Rectal smooth muscle tissue (tissue), 1 donor: ENCODE results near the gene VRK3.
"Not testable (repeated sequence)": the region's sequence is repeated elsewhere in the genome, so short reads cannot be mapped to it uniquely, and the experiment has no call there.

Experiments used
- H3K27ac ChIP-seq: one replicate; pipeline ENCODE4 v1.7.0; 2013; ENCODE audit warnings: low read depth, low read length, inconsistent platforms
- H3K27me3 ChIP-seq: one replicate; pipeline ENCODE4 v1.7.0; 2013; ENCODE audit warnings: low read length; ENCODE audit not compliant: control insufficient read depth, insufficient read depth
- H3K36me3 ChIP-seq: one replicate; pipeline ENCODE4 v1.7.0; 2013; ENCODE audit warnings: low read length; ENCODE audit not compliant: control insufficient read depth, insufficient read depth
- H3K4me1 ChIP-seq: one replicate; pipeline ENCODE4 v1.7.0; 2013; ENCODE audit warnings: low read length; ENCODE audit not compliant: control insufficient read depth, insufficient read depth
- H3K4me3 ChIP-seq: one replicate; pipeline ENCODE4 v1.7.0; 2013; ENCODE audit warnings: low read length
- H3K9ac ChIP-seq: one replicate; pipeline ENCODE4 v1.7.0; 2013; ENCODE audit warnings: low read length

The VRK3 gene

GRCh38 chr19:49959892-49960291, 65.3 kb downstream of the VRK3 start:
- not testable (repeated sequence) for H3K4me1 ChIP-seq, H3K36me3 ChIP-seq, H3K27ac ChIP-seq, H3K9ac ChIP-seq, H3K27me3 ChIP-seq, H3K4me3 ChIP-seq

GRCh38 chr19:49958596-49958995, 66.6 kb downstream of the VRK3 start:
- not testable (repeated sequence) for H3K9ac ChIP-seq, H3K4me1 ChIP-seq, H3K4me3 ChIP-seq, H3K27me3 ChIP-seq, H3K27ac ChIP-seq, H3K36me3 ChIP-seq

- not testable (repeated sequence) for H3K4me3 ChIP-seq, H3K36me3 ChIP-seq, H3K4me1 ChIP-seq, H3K9ac ChIP-seq, H3K27ac ChIP-seq, H3K27me3 ChIP-seq
These were observed 67.0 kb downstream of the VRK3 start for GRCh38 chr19:49958144-49958543.

DNA sequence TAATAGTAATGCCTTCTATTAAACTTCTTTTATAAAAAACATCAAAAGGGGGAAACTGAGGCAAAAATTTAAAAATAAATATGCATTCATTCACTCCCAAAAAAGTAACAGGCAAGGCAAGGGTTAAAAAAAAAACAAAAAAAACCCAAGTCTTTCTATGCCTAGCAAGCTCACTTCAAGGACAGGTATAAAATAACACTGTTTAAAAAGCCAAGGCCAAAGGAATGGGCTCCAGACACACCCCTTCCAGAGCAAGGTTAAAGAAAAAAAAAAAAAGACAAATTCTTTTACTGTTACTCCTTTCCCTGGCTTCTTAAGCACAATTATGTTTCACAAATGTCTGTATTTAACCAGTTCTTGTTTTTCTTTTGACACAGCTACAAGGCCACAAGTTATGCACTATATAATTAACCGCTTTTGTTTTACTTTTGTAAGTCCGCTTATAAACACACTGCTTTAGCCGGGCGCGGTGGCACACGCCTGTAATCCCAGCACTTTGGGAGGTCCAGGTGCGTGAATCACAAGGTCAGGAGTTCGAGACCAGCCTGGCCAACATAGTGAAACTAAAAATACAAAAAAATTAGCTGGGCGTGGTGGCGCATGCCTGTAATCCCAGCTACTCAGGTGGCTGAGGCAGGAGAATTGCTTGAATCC, 67.8 kb downstream of the VRK3 start:
- no peak overlapping the region for H3K4me3 ChIP-seq
- H3K9ac ChIP-seq = no peak overlapping the region
- no peaks in the 10 kb centered on the region for H3K4me1 ChIP-seq
- no peak overlapping the region for H3K27ac ChIP-seq
- no peaks in the 10 kb centered on the region for H3K27me3 ChIP-seq
- H3K36me3 ChIP-seq = no peaks in the 10 kb centered on the region

- no peaks in the 10 kb centered on the region for H3K36me3 ChIP-seq
- no peak overlapping the region for H3K4me3 ChIP-seq
- no peaks in the 10 kb centered on the region for H3K4me1 ChIP-seq
- no peak overlapping the region for H3K27ac ChIP-seq
- H3K27me3 ChIP-seq = no peaks in the 10 kb centered on the region
- no peak overlapping the region for H3K9ac ChIP-seq
These were observed 69.1 kb downstream of the VRK3 start for GRCh38 chr19:49956115-49956495.

GRCh38 chr19:49954933-49955332, 70.2 kb downstream of the VRK3 start:
- H3K27ac ChIP-seq = no peak overlapping the region

GRCh38 chr19:49954092-49954829, 70.9 kb downstream of the VRK3 start:
- Histone ChIP-seq H3K4me3 (no peak overlapping the region), H3K27ac (peak overlapping the region; percentile 8), H3K4me1 (no peaks in the 10 kb centered on the region), H3K27me3 (no peaks in the 10 kb centered on the region), H3K36me3 (no peaks in the 10 kb centered on the region), H3K9ac (no peak overlapping the region)

More at GRCh38 chr19:49954933-49955332, 70.2 kb downstream of the VRK3 start:
- H3K9ac ChIP-seq = no peak overlapping the region
- H3K4me3 ChIP-seq = no peak overlapping the region
- H3K36me3 ChIP-seq = no peaks in the 10 kb centered on the region
- H3K4me1 ChIP-seq = no peaks in the 10 kb centered on the region
- no peaks in the 10 kb centered on the region for H3K27me3 ChIP-seq

GRCh38 chr19:49953416-49953815, 71.8 kb downstream of the VRK3 start:
- H3K4me3 ChIP-seq = no peak overlapping the region
- no peak overlapping the region for H3K9ac ChIP-seq
- no peaks in the 10 kb centered on the region for H3K36me3 ChIP-seq
- H3K27ac ChIP-seq = no peak overlapping the region
- no peaks in the 10 kb centered on the region for H3K4me1 ChIP-seq
- H3K27me3 ChIP-seq = no peaks in the 10 kb centered on the region

- no peaks in the 10 kb centered on the region for H3K4me1 ChIP-seq
- H3K4me3 ChIP-seq = no peak overlapping the region
- no peaks in the 10 kb centered on the region for H3K27me3 ChIP-seq
- no peaks in the 10 kb centered on the region for H3K36me3 ChIP-seq
- H3K9ac ChIP-seq = no peak overlapping the region
- no peak overlapping the region for H3K27ac ChIP-seq
These were observed 72.3 kb downstream of the VRK3 start for GRCh38 chr19:49952906-49953305.

- no peak overlapping the region for H3K4me3 ChIP-seq
- H3K27ac ChIP-seq = no peak overlapping the region
- no peaks in the 10 kb centered on the region for H3K27me3 ChIP-seq
- H3K9ac ChIP-seq = no peak overlapping the region
- H3K4me1 ChIP-seq = no peaks in the 10 kb centered on the region
- no peaks in the 10 kb centered on the region for H3K36me3 ChIP-seq
These were observed 72.7 kb downstream of the VRK3 start for GRCh38 chr19:49952479-49952836.

- Histone ChIP-seq H3K27me3 (no peaks in the 10 kb centered on the region), H3K9ac (no peak overlapping the region), H3K36me3 (no peaks in the 10 kb centered on the region), H3K4me3 (no peak overlapping the region), H3K4me1 (no peaks in the 10 kb centered on the region), H3K27ac (no peak overlapping the region)
These were observed 73.2 kb downstream of the VRK3 start for GRCh38 chr19:49951806-49952478.

DNA sequence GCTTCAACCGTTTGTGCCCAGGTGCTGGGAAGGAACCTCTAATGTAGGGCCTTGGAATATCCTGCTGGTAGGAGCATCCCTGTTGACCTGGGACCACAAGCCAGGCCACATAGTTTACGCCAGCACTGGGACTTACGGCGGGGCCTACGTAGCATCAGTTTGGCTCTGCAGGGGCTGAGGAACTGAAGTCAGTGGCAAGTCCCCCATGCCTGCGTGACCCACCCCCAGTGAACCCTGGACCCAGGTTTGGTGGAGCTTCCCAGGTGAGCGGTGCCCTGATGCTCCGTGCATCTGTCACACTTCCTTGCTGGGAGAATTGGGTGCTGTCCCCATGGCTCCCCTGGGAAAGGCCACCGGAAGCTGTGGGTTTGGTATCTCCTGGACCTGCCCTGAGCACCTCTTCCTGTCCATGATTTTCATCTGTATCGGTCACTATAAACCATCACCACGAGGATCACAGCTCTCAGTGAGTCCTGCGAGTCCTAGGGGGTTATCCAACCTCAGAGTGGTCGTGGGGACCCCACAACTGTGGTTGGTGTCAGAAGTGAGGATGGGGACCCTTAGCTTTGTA, 74.1 kb downstream of the VRK3 start:
- Histone ChIP-seq H3K4me1 (no peaks in the 10 kb centered on the region), H3K9ac (no peak overlapping the region), H3K27ac (no peak overlapping the region), H3K27me3 (no peaks in the 10 kb centered on the region), H3K36me3 (no peaks in the 10 kb centered on the region), H3K4me3 (no peak overlapping the region)
